ENCODE measurements around the gene CUBN.

DNA sequence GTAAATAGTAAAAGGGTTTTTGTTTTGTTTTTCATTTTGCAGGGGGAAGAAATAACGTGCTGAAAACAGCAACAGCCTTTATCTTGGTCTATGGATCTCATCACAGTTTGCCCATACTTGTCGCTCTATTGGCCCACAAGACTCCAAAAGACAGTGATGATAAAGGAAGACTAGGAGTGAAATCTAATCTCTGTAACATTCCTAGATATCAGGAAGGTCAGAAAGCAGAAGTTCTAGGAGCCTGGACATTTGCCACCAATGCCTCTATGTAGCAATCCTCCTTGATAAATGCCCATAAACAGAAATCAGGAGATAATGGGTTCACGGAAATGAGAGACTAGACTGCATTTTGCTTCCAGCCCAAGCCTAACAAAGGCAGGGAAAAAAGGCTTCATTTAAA lies 8.9 kb downstream of the CUBN start:
- no peak for TF ChIP-seq ZFX (IDR thresholded peaks at IDR 0.05; ENCODE audit: borderline replicate concordance)
- TF ChIP-seq, protein P1, sequence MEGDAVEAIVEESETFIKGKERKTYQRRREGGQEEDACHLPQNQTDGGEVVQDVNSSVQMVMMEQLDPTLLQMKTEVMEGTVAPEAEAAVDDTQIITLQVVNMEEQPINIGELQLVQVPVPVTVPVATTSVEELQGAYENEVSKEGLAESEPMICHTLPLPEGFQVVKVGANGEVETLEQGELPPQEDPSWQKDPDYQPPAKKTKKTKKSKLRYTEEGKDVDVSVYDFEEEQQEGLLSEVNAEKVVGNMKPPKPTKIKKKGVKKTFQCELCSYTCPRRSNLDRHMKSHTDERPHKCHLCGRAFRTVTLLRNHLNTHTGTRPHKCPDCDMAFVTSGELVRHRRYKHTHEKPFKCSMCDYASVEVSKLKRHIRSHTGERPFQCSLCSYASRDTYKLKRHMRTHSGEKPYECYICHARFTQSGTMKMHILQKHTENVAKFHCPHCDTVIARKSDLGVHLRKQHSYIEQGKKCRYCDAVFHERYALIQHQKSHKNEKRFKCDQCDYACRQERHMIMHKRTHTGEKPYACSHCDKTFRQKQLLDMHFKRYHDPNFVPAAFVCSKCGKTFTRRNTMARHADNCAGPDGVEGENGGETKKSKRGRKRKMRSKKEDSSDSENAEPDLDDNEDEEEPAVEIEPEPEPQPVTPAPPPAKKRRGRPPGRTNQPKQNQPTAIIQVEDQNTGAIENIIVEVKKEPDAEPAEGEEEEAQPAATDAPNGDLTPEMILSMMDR (IDR thresholded peaks at IDR 0.05), result no peak

All from 22Rv1 (cell line).